Gastrocnemius medialis (tissue), 4 donors: ENCODE results near the gene C12orf56. TPM values are rescaled to one million over a fixed set of nuclear protein-coding genes. Genes with fewer than 3 reads are reported as not detected.
"Not testable (repeated sequence)": the region's sequence is repeated elsewhere in the genome, so short reads cannot be mapped to it uniquely, and the experiment has no call there.

Experiments
- ATAC-seq, 2 donors: fragments of 150-250 bp; one replicate each; pipeline ENCODE4 v1.9.1; 2016
- DNase-seq, 2 donors: peaks; one replicate each; pipeline ENCODE4 v3.0.0-alpha.2; 2019
- H3K27ac ChIP-seq, 4 donors: fragments of 200-600 bp; sonication (generic); 1 replicate in 1 of 4; 2 replicates in 3 of 4; pipeline ENCODE4 v1.5.1; 2016 to 2018; ENCODE audit warnings: mild to moderate bottlenecking in 2 of 4, moderate library complexity in 1 of 4
- H3K27me3 ChIP-seq, 3 donors: fragments of 200-600 bp; sonication (generic) in 2 of 3; 1 replicate in 1 of 3; 2 replicates in 2 of 3; pipeline versions ENCODE4 v1.5.1 to v1.6.0; 2016 to 2019; ENCODE audit warnings: mild to moderate bottlenecking in 1 of 3, moderate library complexity in 1 of 3
- H3K36me3 ChIP-seq, 2 donors: fragments of 200-600 bp; sonication (generic) in 1 of 2; one replicate each; pipeline ENCODE4 v1.5.1; 2017 to 2018
- H3K4me1 ChIP-seq, 2 donors: fragments of 200-600 bp; sonication (generic) in 1 of 2; one replicate each; pipeline ENCODE4 v1.5.1; 2016 to 2017; ENCODE audit warnings: mild to moderate bottlenecking in 2 of 2
- H3K4me3 ChIP-seq, 4 donors: fragments of 200-600 bp; sonication (generic) in 3 of 4; 1 replicate in 1 of 4; 2 replicates in 3 of 4; pipeline ENCODE4 v1.5.1; 2016 to 2019; ENCODE audit warnings: mild to moderate bottlenecking in 2 of 4
- H3K9me3 ChIP-seq, 3 donors: fragments of 200-600 bp; sonication (generic) in 2 of 3; 1 replicate in 1 of 3; 2 replicates in 2 of 3; pipeline ENCODE4 v1.5.1; 2016 to 2019
- POLR2A ChIP-seq, 2 donors: fragments of 450-650 bp; IDR thresholded peaks; one replicate each; pipeline ENCODE4 v1.6.1; 2017; ENCODE audit warnings: antibody characterized with exemption in 2 of 2, mild to moderate bottlenecking in 2 of 2, moderate library complexity in 2 of 2
- in situ Hi-C, 4 donors: fragments of 200-750 bp; cut with MboI; loops; one replicate each; pipeline versions ENCODE4 v1.15.0 to v1.8.0; 2017; ENCODE audit warnings: low sequenced_read_pairs in 4 of 4
- intact Hi-C: fragments of 100-400 bp; cut with DNase I; formaldehyde crosslinking; loops from one replicate; pipeline ENCODE4 v1.15.1; 2023; ENCODE audit warnings: low total_unique reads
- total RNA-seq, 4 donors: library from RNA; depleted of rRNA; stranded (reverse); fragments of >200 nt; gene quantifications; one replicate each; pipeline versions ENCODE4 v1.1.0 to v1.2.3, GENCODE V29; 2016
- TF ChIP-seq, protein P1 (sequence below), 5 experiments: fragments of 450-650 bp in 3 of 5; fragments of 200-600 bp in 2 of 5; sonication (generic) in 2 of 5; IDR thresholded peaks in 4 of 5; conservative IDR thresholded peaks in 1 of 5; 1 replicate in 4 of 5; 2 replicates in 1 of 5; pipeline ENCODE4 v1.5.1; 2016 to 2019; ENCODE audit warnings: antibody characterized with exemption in 5 of 5, mild to moderate bottlenecking in 3 of 5, moderate library complexity in 3 of 5

The C12orf56 gene
- total RNA-seq, 4 donors from 2014 or later = not detected

GRCh38 chr12:64320611-64321010 is 69.9 kb downstream of the C12orf56 start:
- H3K9me3 ChIP-seq = no peaks in the 10 kb centered on the region
- TF ChIP-seq POLR2A (IDR thresholded peaks at IDR 0.05) = no peak
- TF ChIP-seq, protein P1, sequence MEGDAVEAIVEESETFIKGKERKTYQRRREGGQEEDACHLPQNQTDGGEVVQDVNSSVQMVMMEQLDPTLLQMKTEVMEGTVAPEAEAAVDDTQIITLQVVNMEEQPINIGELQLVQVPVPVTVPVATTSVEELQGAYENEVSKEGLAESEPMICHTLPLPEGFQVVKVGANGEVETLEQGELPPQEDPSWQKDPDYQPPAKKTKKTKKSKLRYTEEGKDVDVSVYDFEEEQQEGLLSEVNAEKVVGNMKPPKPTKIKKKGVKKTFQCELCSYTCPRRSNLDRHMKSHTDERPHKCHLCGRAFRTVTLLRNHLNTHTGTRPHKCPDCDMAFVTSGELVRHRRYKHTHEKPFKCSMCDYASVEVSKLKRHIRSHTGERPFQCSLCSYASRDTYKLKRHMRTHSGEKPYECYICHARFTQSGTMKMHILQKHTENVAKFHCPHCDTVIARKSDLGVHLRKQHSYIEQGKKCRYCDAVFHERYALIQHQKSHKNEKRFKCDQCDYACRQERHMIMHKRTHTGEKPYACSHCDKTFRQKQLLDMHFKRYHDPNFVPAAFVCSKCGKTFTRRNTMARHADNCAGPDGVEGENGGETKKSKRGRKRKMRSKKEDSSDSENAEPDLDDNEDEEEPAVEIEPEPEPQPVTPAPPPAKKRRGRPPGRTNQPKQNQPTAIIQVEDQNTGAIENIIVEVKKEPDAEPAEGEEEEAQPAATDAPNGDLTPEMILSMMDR (IDR thresholded peaks at IDR 0.05 in 4 of 5, conservative IDR thresholded peaks at IDR 0.05 in 1 of 5) = no peak
- no peak overlapping the region for H3K4me3 ChIP-seq
- in situ Hi-C loops = no loop called here
- DNase-seq (no peak), ATAC-seq (no peak)
- no peak overlapping the region for H3K27ac ChIP-seq
- H3K36me3 ChIP-seq = no peaks in the 10 kb centered on the region
- no peaks in the 10 kb centered on the region for H3K27me3 ChIP-seq
- no peaks in the 10 kb centered on the region for H3K4me1 ChIP-seq
- intact Hi-C loops = no loop called here

GRCh38 chr12:64319540-64320225 is 70.9 kb downstream of the C12orf56 start:
- intact Hi-C loops, ATAC-seq, H3K9me3 ChIP-seq, DNase-seq, H3K36me3 ChIP-seq, H3K4me1 ChIP-seq, H3K27ac ChIP-seq, H3K27me3 ChIP-seq, in situ Hi-C loops, H3K4me3 ChIP-seq: not testable (repeated sequence)

DNA sequence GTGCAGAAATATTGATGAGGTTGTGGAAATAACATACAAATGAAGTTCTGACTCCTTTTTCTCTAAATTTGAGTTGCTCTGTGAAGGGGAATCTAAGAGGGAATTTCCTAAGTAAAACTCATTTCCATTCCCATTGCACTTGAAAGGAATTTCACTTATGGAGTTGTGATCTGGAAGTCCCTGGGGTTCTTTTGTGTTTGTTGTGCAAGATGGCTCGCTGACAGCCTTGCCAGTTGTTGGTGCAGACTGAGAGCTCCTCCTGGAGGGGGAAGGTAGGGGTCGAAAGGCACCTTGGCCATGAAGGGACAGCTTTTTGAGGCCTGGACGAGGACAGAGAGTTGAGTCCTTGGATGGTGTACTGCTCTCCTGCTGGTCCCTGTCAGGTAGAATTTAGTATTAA is 72.0 kb downstream of the C12orf56 start:
- Histone ChIP-seq H3K36me3 (no peaks in the 10 kb centered on the region), H3K4me1 (no peaks in the 10 kb centered on the region), H3K27ac (no peak overlapping the region), H3K4me3 (no peak overlapping the region), H3K27me3 (no peaks in the 10 kb centered on the region), H3K9me3 (no peaks in the 10 kb centered on the region)
- intact Hi-C loops = no loop called here
- in situ Hi-C loops = no loop called here
- TF ChIP-seq POLR2A (IDR thresholded peaks at IDR 0.05) = no peak
- TF ChIP-seq, protein P1 (IDR thresholded peaks at IDR 0.05 in 4 of 5, conservative IDR thresholded peaks at IDR 0.05 in 1 of 5) = no peak
- no peak for DNase-seq
- no peak for ATAC-seq

DNA sequence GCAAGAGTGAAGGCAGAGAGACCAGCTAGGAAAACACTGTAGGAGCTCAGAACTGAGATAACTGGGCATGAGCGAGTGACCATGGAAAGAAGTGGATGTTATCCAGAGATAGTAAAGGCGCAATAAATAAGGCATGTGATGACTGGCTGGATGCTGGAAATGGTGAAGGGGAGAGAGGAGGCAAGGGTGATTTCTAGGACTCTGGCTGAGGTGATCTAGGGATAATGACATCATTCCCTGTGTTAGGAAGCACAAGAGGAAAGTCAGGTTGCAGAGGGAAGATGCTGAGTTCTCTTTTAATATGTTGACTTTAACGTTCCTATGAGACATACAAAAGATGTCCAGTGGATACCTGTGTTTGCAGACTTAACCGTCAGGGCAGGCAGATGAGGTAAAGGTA is 78.7 kb downstream of the C12orf56 start:
- Histone ChIP-seq H3K9me3 (no peaks in the 10 kb centered on the region), H3K4me1 (no peaks in the 10 kb centered on the region), H3K4me3 (no peak overlapping the region), H3K27me3 (no peaks in the 10 kb centered on the region), H3K27ac (no peak overlapping the region), H3K36me3 (no peaks in the 10 kb centered on the region)
- TF ChIP-seq, protein P1 (IDR thresholded peaks at IDR 0.05 in 4 of 5, conservative IDR thresholded peaks at IDR 0.05 in 1 of 5) = no peak
- no peak for TF ChIP-seq POLR2A (IDR thresholded peaks at IDR 0.05)
- intact Hi-C loops (no loop called here), in situ Hi-C loops (no loop called here)
- DNase-seq = no peak
- ATAC-seq = no peak

DNA sequence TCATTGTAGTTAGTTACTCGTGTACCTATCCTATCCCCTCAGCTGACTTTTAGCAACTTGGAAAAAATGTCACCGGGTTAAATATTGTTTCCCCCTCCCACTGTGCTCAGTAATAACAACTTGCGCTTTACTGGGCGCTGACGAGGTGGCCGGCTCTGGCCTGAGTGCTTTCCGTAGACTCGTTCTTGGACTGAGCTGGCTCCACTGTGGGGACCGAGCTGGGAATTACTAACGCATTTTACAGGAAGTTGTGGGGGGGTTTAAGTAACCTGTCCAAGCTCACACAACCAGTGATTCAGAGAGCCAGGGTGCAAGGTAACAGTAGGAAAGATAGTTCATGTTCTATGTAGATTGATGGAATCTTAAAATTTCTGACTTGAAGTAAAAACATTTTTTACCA is 86.0 kb downstream of the C12orf56 start:
- TF ChIP-seq, protein P1 (IDR thresholded peaks at IDR 0.05 in 4 of 5, conservative IDR thresholded peaks at IDR 0.05 in 1 of 5) = no peak
- TF ChIP-seq POLR2A (IDR thresholded peaks at IDR 0.05) = no peak
- Histone ChIP-seq H3K4me3 (no peak overlapping the region), H3K9me3 (no peaks in the 10 kb centered on the region), H3K27me3 (no peaks in the 10 kb centered on the region), H3K36me3 (no peaks in the 10 kb centered on the region), H3K4me1 (no peaks in the 10 kb centered on the region), H3K27ac (no peak overlapping the region)
- ATAC-seq (no peak), DNase-seq (no peak)
- in situ Hi-C loops = no loop called here
- intact Hi-C loops = no loop called here
